Measurements from ENCODE around the gene LRBA. TPM values are rescaled to one million over a fixed set of nuclear protein-coding genes. Genes with fewer than 3 reads are reported as not detected.

LRBA gene
- total and polyA plus RNA-seq, 9 of the 15 experiments (the other 6 are each of a cell fraction or from before 2014, with no cell fraction given), result 24.2 to 88.7 (median 59.7) TPM

- no TSS peak for BruUV-seq (replicated peaks)
- ChIA-PET POLR2A (interaction anchor here (1.0 kb wide), 1 partner anchor 10 kb away, joined by 3 read pairs; no protein-coding TSS in a partner anchor), CTCF (ENCODE audit: low intra/inter-chr PET ratio) (no interaction called here)
- H3K79me2 ChIP-seq (ENCODE audit: control insufficient read depth, insufficient read depth, low read length), result no peaks in the 10 kb centered on the region; the same call in 2 of the 3 replicates
- peaks cover 10 to 18% of the 10 kb centered on the region in 2 experiments; a peak in 4 of 5 replicates for H3K4me1 ChIP-seq (replicated peaks in 1 of 2; ENCODE audit: control insufficient read depth in 2 of 2, insufficient read depth in 2 of 2, low read length in 2 of 2)
- H3K9ac ChIP-seq (ENCODE audit: insufficient read depth in 1 of 2, low read depth in 2 of 2, low read length in 2 of 2), result peak overlapping the region in 1 of 2 experiments; percentile 17; a peak in 1 of 4 replicates
- in situ Hi-C loops (cut with MboI), result no loop called here
- H3K9me1 ChIP-seq (ENCODE audit: control insufficient read depth, insufficient read depth, low read length), result no peaks in the 10 kb centered on the region
- peak overlapping the region; percentile 95 for H2AFZ ChIP-seq (ENCODE audit: low read depth, low read length)
- FAIRE-seq, result peak; percentile 51
- no peaks in the 10 kb centered on the region for H3K27me3 ChIP-seq (ENCODE audit: control insufficient read depth in 2 of 2, insufficient read depth in 2 of 2, low read length in 2 of 2)
- peak overlapping the region; percentile 14; the same call in 1 of the 2 replicates for H3K4me2 ChIP-seq (ENCODE audit: insufficient read depth, low read length)
- ATAC-seq, result peak; percentile 80
- peak overlapping the region; percentile 59; the same call in 2 of the 3 replicates for H3K27ac ChIP-seq (ENCODE audit: extremely low read depth, low read depth, low read length)
- no peak overlapping the region for H3K4me3 ChIP-seq
- 37% methylated on average over 1 of the region's 1 CpG for WGBS (ENCODE audit: insufficient coverage, low coverage, missing lambda C conversion rate)
- H4K20me1 ChIP-seq (replicated peaks; ENCODE audit: control insufficient read depth, insufficient read depth, low read length), result no peaks in the 10 kb centered on the region
- intact Hi-C loops (cut with micrococcal nuclease), result no loop called here
- no peaks in the 10 kb centered on the region for H3K36me3 ChIP-seq (ENCODE audit: control insufficient read depth, insufficient read depth, low read length)
- H3K9me3 ChIP-seq (replicated peaks; ENCODE audit: control insufficient read depth, insufficient read depth, low read depth, low read length), result no peaks in the 10 kb centered on the region
- DNase-seq (ENCODE audit: extremely low read depth in 1 of 4, low spot score in 3 of 4), result peak in 2 of 4 experiments; percentile 33 to 52
- TF ChIP-seq EGR1 (conservative IDR thresholded peaks at IDR 0.05) (no peak), ZNF592 (IDR thresholded peaks at IDR 0.05) (peak; percentile 84), KDM5B (IDR thresholded peaks at IDR 0.05; ENCODE audit: insufficient replicate concordance, low read depth, low read length) (no peak), NKRF (IDR thresholded peaks at IDR 0.05; ENCODE audit: borderline replicate concordance) (no peak), ZFP30 (CRISPR knock-in tag; IDR thresholded peaks at IDR 0.05; ENCODE audit: borderline replicate concordance) (no peak), VEZF1 (CRISPR knock-in tag; IDR thresholded peaks at IDR 0.05) (no peak), ZNF395 (CRISPR knock-in tag; IDR thresholded peaks at IDR 0.05) (peak; percentile 47; the same call in 1 of the 2 replicates)
These were observed 6.7 kb upstream of the LRBA start for GRCh38 chr4:151021637-151022334.

All from K562 (cell line).